ENCODE measurements around the gene TMPRSS7. TPM values are rescaled to one million over a fixed set of nuclear protein-coding genes. Genes with fewer than 3 reads are reported as not detected.

TMPRSS7 gene
- polyA plus RNA-seq, 1 donor, result not detected

DNA sequence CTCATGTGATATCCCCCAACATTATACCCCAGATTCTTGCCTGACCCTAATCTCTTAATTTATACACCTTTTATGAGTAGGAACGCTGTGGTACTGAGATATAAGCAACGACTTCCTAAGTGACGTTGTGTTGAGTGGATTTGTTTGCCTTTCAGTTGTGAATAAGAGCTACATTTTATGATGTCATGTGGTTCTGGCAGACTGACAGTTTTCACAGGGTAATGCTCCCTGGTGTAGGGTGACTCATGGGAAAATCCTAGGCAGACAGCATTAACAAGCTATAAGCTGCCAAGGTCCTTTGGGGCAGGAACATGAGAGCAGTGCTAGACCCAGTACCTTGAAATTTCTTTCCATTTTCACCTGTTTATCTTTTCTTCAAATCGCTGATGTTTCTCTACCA lies 62.8 kb downstream of the TMPRSS7 start:
- DNase-seq, result no peak

DNA sequence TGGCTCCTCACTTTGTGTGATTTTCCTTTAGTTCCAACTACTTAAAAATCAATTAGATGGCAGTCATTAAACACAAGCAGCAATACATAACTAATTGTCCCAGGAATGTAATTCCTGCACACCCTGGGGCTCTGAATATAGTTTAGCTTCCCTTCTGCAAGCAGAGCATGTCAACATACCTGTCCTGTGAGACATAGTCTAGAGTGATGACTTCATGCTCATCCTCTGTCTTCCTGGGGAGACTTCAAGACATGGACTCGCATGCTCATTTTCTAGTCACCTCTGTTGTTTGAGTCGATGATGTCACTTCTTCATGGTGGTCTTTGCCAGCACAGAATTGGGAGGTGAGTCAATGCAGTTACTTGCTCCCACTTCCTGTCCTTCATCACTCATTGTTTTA lies 67.4 kb downstream of the TMPRSS7 start:
- DNase-seq, result no peak

DNA sequence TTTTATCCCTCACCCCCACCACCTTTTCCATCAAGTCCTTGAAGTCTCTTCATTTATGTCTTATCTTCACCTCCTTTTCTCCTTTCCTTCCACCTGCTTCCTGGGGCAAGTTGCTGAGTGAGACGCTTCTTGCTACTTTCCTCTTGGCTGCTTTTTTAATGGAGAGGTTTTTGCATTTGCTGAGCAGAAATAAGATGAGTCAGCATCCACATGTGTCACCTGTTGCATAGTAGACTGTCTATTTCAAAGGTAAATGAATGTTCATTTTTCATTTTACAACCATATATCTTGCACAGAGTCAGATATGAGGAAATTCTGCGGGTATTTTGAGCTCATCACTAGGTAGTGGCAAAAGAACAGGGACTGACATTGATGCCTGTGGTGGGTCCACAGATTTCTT lies 70.2 kb downstream of the TMPRSS7 start:
- no peak for DNase-seq

DNA sequence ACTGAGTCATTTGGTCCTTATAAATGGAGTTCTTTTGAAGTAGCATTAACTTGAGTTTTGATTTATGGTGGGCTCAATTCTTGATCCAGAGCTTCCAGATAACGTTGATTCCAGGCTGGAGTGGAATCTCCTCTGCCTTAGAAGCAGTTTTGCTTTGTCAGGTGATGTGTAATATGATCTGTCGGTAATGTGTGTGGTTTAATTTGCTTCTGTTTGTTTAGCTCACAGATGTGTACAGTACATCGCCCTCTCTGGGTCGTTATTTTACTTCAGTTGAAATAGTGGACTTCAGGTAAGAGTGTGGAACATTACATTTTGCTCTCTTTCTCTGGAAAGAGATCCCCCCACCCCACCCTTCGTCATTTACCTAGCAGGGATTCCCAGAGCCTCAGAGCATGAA lies 74.8 kb downstream of the TMPRSS7 start:
- no peak for DNase-seq

DNA sequence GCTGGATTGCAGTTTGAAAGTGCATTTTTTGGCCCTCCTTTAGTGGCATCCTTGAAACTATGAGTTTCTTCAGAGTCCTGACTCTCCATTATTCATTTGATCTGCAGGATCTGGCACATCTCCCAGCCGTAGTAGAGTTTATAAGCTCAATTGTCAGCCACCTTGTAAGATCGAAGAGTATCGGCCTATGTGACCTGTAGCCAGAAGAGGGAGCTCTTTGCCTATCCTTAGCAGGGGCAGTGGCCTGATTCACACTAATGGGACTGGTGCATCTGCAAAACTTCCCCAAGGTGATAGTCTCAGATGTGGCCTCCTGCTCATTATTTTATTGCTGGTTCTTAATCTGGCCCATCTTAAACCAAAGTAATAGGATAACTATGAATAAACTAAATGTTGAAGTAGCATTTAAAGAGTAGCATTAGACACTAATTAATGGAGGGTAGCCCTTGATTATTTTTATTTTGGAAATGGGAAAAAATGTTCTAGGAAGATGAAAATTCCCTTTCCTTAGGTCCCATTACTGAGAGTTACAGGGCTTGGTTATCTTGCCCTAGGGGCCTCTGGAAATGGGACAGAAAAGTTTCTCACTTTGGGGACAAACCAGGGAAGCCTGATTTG lies 77.4 kb downstream of the TMPRSS7 start:
- DNase-seq, result peak; percentile 38

DNA sequence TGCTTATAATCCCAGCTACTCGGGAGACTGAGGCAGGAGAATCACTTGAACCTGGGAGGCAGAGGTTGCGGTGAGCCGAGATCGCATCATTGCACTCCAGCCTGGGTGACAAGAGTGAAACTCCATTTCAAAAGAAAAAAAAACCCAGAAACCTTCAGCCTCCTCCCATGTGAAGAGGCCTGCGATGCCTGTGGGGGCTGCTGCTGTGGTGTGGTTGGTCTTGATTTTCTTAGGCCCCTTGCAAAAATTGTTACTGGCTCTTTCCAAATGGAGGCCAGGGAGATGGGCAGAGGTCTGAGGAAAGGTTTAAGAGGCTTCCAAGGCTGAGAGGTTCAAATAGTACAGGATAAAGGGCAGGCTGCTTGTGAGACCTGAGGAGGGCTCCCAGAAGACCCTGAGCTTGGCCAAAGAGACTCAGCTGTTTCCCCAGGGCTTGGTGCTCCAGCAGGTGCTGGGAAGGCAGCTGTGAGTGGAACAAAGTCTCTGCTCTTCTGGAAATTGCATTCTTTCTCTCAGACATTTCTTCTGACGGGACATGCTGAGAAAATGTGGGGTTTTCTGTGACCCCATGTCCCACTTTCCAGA lies 80.1 kb downstream of the TMPRSS7 start:
- no peak for DNase-seq

DNA sequence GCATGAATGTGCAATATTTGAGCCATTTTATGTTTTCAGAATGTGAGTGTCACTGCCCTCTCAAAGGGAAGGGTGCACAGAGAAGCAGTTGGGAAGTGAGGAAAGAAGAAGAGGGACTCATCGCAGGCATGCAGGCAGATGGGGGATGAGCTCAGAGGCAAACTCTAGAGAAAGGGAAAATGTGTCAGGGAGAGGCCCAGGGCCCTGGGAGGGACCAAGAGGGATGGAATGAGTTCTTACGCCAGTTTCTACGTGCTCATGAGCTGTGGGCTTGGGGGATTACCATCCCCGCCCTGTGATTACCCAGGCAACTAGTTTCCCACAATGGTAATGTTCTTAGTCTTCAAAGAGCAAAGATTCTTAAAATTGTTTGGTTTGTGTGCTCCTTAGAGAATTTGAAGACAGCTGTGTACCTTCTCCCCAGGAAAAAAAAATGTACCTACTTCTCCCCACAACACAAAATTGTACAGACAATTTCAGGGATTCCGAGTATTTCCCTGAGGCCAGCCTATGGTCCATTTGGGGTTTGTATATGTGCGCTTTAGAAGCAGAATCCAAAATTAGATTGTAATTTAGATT lies 80.7 kb downstream of the TMPRSS7 start:
- no peak for DNase-seq

DNA sequence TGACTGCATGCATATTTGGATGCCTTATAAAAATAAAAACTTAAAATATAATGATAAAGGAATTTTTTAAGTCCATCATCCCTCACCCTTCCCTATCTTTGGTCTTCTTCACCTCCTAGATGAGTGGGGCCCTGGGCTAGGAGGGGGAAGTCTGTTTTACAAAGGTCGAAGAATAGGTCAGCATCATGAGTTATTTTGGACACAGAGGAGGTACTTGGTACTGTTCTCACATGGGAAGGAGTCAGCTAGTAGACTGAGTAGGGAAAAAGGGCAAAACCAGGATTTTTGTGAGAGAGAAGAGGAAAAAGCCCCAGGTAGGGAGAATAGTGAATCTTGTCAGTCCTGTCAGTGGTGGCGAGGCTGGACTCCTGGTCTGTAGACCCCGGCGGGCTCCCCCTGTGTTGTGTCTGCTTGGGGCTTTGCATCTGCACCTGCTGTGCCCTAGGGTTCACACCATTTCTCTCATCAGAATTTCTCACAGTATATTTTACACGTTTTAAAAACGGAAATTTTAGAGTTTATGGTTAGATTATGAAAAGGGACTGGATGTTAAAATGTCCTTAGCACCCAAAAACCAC lies 81.4 kb downstream of the TMPRSS7 start:
- no peak for DNase-seq

DNA sequence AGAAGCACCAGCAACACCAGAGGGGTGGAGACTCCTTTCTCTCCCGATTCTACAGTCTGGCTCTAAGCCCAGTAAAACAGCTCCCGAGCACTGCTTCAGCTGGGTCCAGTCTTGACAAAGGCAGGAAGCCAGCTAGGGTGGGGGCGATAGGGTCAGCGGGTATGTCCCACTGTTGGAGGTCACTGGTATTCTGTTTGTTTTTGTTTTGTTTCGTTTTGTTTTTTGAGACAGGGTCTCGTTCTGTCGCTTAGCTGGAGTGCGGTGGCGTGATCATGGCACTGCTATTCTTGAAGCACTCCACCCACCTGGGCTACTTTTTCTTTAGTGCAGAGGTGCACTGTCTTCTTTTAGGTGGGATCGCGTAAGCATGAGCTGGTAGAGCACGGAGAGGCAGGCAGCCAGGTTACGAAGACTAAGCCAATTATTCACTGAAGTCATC lies 82.2 kb downstream of the TMPRSS7 start:
- DNase-seq, result no peak

DNA sequence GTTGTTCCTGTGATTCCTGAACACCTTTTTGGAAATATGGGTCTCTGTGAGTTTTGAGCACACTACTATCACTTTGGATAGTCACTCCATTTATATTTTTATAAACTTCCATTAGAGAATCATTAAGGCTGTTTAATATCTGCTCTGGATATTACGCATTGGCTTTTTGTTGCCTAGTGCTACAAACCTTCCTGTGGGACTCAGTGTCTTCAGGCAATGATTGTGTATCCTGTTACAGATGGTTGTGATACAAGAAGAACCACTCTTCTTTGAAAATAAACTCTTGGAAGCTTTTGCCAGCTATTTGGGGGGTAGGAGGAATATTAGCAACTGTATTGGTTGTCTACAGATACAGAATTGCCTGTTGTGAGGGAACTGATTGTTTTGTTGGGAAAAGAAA lies 82.9 kb downstream of the TMPRSS7 start:
- no peak for DNase-seq

DNA sequence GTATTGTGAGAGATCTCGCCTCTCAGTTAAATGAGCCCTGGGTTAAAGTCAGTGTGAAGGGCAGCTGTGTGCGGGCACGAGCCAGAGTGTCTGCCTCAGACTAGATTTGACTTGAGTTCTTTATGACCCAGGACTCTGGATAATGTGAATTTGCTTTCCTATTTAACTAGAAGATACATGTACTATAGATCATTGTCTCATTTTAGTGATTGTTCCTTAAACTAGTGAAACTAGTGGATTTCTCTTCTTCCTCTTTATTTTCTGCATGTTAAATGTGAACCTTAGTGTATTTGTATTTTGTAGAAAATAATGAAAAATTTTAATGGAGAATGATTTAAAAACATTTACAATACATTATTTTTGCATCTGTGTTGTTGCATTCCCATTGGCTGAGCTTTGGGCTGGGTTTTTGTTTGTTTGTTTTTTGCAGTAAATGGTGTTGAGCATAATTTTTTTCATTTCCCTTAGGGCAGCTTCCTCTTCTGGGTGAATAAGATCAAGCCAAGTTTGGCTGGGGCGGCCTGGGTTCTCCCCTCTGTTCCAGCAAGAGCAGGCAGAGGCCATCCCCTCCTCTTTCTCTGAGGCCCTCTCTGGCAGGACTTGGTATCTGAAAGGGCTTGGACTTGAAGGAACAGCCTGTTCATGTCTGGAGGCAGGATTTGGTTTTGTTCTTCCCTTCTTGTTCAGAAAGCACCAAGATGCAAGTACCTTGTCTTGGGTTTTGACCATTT lies 83.5 kb downstream of the TMPRSS7 start:
- no peak for DNase-seq

DNA sequence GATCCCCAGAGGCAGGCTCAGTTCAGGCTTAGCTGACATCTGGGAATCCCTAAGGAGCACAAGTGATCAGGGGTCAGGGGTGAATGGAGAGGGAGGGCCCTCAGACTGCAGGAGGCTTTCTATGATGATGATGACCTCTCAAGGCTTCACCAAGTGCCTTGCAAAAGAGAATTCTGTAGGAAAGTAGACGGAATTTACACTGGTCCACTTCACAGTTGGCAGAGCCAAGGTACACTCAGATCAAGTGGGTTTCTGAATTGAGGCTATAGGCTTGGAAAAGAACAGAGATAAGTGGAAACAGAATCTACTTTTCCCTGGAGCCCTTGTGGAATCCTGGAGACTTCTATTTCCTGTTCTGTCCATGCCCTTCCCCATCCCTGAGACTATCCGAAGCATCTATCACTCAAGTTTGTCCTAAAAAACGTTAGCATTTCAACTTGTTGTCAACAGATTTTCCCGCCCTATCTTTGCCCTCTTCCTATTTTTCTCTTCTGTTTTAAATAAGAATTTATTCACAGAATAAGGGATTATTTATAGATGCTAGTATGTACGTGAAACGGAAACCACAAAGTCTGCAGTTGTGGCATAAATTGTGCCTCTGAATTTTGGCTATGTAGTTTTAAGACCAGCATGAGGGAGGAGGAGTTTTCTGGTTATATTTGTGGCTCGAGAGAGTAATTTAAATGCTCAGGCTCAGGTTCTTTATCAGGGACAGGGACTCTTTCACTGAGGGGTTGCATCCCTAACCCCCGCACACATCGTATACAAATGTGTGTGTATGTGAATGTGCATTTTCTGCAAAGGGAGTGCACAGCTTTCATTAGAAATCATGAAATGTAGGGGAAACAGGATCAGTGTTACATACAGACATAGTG lies 85.7 kb downstream of the TMPRSS7 start:
- no peak for DNase-seq

DNA sequence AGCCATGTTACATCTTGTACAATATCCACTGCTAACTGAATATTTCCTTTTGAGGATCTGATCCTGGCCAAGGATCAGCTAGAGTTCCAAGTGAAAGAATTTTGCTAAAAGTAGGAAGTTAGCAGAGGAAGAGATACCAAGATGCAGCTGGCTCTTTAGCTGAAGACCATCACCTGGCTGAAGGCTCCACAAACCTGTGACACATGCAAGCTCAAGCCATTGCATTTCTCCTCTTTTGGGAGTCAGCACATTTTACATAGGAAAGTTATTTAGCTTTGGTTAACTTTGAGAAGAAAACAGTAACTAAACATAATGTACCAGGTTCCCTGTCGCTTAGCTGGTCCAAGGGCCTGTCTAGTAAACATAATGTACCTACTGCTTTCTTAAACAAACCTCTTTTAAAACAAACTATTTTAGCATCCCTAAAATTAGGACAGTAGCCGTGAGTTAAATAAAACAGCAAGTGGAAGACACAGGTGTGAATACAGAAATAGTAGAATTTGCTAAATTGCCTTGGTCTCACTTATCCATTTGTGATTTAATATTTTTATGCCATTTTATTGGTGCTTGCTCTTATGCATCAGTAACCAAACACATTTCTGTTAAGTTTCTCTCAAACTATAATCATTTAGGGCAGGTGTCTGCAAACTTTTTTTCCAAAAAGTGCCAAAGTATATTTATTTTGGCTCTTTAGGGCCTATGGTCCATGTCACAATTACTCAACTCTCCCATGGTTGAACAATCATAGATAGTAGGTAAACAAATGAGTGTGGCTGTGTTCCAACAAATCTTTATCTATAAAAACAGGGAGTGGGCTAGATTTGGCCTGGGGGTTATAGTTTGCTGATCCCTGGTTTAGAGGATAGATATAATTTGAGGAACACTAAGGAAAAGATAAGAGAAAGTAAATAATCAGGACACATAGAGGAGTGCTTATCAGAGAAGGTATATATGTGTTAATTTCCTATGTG lies 87.3 kb downstream of the TMPRSS7 start:
- DNase-seq, result no peak

DNA sequence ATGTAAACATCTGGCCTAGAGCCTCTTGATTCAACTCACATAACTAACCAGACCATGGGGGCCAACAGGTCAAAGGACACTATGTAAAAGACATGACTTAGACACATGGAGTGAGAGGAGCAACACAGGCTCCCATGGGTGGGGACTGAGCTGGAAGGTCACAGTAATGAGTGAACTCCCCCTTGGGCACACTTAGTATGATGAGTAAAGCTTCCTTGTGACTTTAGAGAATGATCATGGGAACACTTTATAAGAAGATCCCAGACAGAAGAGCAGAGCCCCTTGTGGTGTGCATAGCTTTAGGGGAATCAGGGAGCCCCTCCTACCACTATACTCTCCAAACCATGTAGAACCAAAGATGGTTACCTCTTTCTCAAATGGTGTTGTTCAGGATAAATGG lies 88.3 kb downstream of the TMPRSS7 start:
- no peak for DNase-seq

DNA sequence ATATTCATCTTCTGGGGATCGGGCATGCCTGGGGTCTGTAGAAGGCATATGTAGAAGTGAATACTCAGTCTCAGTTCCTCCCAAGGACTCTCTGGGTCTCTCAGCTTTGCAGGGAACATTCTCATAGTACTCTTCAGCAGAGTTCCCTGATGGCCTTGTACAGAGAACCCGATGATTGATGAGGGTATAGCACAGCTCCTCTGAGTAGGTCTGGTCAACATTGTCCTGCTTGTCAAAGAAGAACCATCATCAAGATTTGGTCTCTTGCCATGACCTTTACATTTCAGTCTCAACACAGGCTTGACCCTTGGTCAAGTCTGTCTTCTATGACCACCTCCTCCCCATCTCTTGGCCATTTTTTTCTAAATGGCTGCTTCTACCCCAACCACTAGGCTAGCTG lies 89.0 kb downstream of the TMPRSS7 start:
- no peak for DNase-seq

DNA sequence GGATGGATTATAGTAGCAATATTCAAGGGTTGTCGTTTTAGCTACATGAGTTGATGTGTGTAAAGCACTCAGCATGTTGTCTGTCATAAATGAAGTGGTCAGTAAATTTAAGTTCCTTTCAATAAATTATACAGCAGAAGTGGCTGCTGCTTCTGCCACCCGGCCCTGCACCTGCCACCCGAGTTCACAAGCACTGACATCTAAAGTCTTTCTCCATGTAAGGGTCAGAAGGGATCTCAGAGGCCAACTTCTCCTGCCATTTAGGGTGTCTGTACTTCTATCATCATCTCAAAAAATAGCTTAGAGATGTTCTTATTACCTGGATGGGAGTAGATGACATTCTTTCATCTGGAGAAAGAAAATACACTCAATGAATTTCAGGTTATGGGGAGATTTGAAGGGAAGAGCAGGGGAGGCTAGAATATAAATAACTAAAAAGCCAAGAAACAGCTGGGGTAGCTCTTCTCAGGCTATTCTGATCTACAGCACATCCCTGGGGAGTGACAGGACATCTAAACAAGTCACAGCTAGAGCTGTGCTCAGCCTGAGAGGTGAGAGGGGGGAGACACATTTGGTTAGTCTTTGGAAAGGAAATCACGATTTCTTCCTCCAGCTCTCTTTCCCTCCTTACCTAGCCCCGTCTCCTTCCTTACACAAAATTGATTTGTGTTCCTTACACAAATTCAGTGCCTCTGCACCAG lies 90.5 kb downstream of the TMPRSS7 start:
- no peak for DNase-seq

DNA sequence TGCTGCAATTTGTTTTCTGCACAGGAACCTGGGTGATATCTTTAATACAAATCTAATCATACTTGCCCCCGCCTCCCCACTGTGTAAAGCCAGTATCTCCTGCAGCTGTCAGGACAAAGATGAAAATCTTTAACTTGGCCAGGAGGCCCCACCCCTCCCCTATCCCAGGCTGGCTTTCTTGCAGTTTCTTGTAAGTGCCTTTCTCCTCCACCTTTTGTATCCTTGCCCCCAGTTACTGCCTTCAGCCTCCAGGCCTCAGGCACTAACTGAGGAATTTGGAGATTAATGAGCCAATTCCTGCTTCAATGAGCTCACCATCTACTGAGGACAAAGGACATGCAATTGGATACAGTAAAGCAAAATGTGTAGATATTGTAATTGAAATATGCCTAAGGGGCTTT lies 92.0 kb downstream of the TMPRSS7 start:
- DNase-seq, result no peak

DNA sequence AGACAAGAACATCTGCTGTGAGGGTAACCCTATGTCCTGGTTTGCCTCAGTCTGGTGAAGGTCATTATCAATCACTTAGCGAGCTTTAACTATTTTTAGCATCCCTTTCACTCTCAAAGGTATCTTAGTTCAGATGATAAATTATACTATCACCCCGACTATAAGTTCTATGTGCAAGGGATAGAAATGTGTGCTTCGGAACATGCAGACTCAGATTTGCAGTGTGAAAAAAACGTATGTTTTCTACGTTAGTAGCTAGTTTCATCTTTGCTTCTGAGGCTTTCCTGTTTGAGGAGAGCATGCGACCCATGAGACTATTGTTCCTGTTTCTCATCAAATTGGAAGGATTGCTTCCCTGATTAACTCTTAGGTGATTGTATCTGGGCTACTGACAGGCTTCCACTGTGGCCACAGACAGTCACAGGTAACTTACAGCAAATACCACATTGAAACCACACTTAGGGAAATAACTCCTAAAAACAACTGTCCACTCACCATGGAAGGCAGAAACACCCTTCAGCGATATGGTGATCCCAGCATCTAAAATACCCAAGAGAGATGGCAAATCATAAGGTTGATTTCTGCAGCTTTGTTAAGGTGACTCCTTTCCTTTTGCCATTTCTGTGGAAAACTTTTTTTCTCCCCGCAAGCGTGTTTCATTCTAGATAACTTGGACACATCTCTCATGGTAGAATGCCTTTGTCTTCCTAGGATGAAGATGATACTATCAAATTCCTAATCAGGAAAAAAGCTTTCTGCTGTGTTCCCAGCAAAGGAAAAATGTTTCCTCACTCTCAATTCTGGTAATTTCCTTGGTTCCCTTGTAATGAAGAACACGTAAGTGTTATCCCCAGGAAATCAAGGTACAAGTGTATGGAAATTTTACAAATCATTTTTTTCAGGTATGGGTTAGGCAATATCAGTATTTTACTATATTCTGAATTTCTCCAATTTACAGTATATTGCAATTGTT lies 93.3 kb downstream of the TMPRSS7 start:
- DNase-seq, result no peak
